SK-N-SH treated with all-trans-retinoic acid at 6 μM for 48 hours (cell line): ENCODE data around the gene ARHGEF4.

Experiments
- ATAC-seq: fragments of 200-7000 bp; cut with Tn5 transposase; 3 replicates; pipeline ENCODE4 v1.9.1; 2020; ENCODE audit warnings: mild to moderate bottlenecking, moderate library complexity
- ARNTL ChIP-seq: fragments of 450-650 bp; formaldehyde crosslinking; IDR thresholded peaks from 2 replicates; pipeline ENCODE4 v1.5.0; 2020; ENCODE audit warnings: low read depth, mild to moderate bottlenecking, moderate library complexity, borderline replicate concordance
- CSDC2 ChIP-seq: fragments of 250-450 bp; sonication (Bioruptor Pico); IDR thresholded peaks from 2 replicates; pipeline ENCODE4 v1.5.0; 2020; ENCODE audit warnings: mild to moderate bottlenecking, moderate library complexity
- GLIS3 ChIP-seq: fragments of 250-450 bp; sonication (Bioruptor Pico); IDR thresholded peaks from 2 replicates; pipeline ENCODE4 v1.5.0; 2020; ENCODE audit warnings: mild to moderate bottlenecking, moderate library complexity
- ISL1 ChIP-seq: fragments of 250-450 bp; sonication (Bioruptor Pico); IDR thresholded peaks from 2 replicates; pipeline ENCODE4 v2.1.2; 2022; ENCODE audit warnings: mild to moderate bottlenecking, moderate library complexity
- OSR1 ChIP-seq: fragments of 250-450 bp; sonication (Bioruptor Pico); IDR thresholded peaks from 2 replicates; pipeline ENCODE4 v1.8.0; 2022; ENCODE audit warnings: moderate library complexity, mild to moderate bottlenecking, inconsistent platforms
- RARB ChIP-seq: fragments of 250-450 bp; sonication (Bioruptor Pico); IDR thresholded peaks from 2 replicates; pipeline ENCODE4 v1.8.0; 2021; ENCODE audit warnings: mild to moderate bottlenecking, moderate library complexity
- SNAI2 ChIP-seq: fragments of 250-450 bp; sonication (Bioruptor Pico); IDR thresholded peaks from 2 replicates; pipeline ENCODE4 v1.5.0; 2020; ENCODE audit warnings: mild to moderate bottlenecking, moderate library complexity
- TCF4 ChIP-seq: fragments of 250-450 bp; sonication (Bioruptor Pico); IDR thresholded peaks from 2 replicates; pipeline ENCODE4 v1.8.0; 2021; ENCODE audit warnings: mild to moderate bottlenecking, moderate library complexity, borderline replicate concordance
- TOX ChIP-seq: fragments of 250-450 bp; sonication (Bioruptor Pico); IDR thresholded peaks from 2 replicates; pipeline ENCODE4 v1.8.0; 2021; ENCODE audit warnings: mild to moderate bottlenecking, moderate library complexity, borderline replicate concordance
- ZC3H10 ChIP-seq: fragments of 250-450 bp; sonication (Bioruptor Pico); IDR thresholded peaks from 2 replicates; pipeline ENCODE4 v1.5.1; 2021; ENCODE audit warnings: mild to moderate bottlenecking, moderate library complexity
- ZFP3 ChIP-seq: fragments of 250-450 bp; sonication (Bioruptor Pico); IDR thresholded peaks from 2 replicates; pipeline ENCODE4 v1.5.0; 2020; ENCODE audit warnings: mild to moderate bottlenecking, moderate library complexity
- ZFP30 ChIP-seq: fragments of 450-650 bp; formaldehyde crosslinking; IDR thresholded peaks from 2 replicates; pipeline ENCODE4 v1.5.0; 2022; ENCODE audit warnings: mild to moderate bottlenecking, moderate library complexity
- ZNF565 ChIP-seq: fragments of 450-650 bp; formaldehyde crosslinking; conservative IDR thresholded peaks from 2 replicates; pipeline ENCODE4 v1.5.0; 2020; ENCODE audit warnings: low read depth, mild to moderate bottlenecking, moderate library complexity
- ZNF70 ChIP-seq: fragments of 450-650 bp; formaldehyde crosslinking; IDR thresholded peaks from 2 replicates; pipeline ENCODE4 v1.5.0; 2020; ENCODE audit warnings: mild to moderate bottlenecking, moderate library complexity
- ZNF8 ChIP-seq: fragments of 450-650 bp; formaldehyde crosslinking; IDR thresholded peaks from 2 replicates; pipeline ENCODE4 v1.5.0; 2020; ENCODE audit warnings: mild to moderate bottlenecking, moderate library complexity
- TF ChIP-seq, protein P1 (sequence below): fragments of 250-450 bp; sonication (Bioruptor Pico); IDR thresholded peaks from 2 replicates; pipeline ENCODE4 v1.8.0; 2021; ENCODE audit warnings: low read depth, mild to moderate bottlenecking, moderate library complexity, borderline replicate concordance
- TF ChIP-seq, protein P2 (sequence below): fragments of 250-450 bp; sonication (Bioruptor Pico); IDR thresholded peaks from 2 replicates; pipeline ENCODE4 v1.8.0; 2020; ENCODE audit warnings: mild to moderate bottlenecking, moderate library complexity, borderline replicate concordance
- TF ChIP-seq, protein P3 (sequence below): fragments of 250-450 bp; sonication (Bioruptor Pico); IDR thresholded peaks from 2 replicates; pipeline ENCODE4 v1.5.0; 2020; ENCODE audit warnings: mild to moderate bottlenecking, moderate library complexity
- TF ChIP-seq, protein P4 (sequence below): fragments of 250-450 bp; sonication (Bioruptor Pico); IDR thresholded peaks from 2 replicates; pipeline ENCODE4 v1.5.1; 2020; ENCODE audit warnings: low read depth, mild to moderate bottlenecking, moderate library complexity

Gene ARHGEF4

DNA sequence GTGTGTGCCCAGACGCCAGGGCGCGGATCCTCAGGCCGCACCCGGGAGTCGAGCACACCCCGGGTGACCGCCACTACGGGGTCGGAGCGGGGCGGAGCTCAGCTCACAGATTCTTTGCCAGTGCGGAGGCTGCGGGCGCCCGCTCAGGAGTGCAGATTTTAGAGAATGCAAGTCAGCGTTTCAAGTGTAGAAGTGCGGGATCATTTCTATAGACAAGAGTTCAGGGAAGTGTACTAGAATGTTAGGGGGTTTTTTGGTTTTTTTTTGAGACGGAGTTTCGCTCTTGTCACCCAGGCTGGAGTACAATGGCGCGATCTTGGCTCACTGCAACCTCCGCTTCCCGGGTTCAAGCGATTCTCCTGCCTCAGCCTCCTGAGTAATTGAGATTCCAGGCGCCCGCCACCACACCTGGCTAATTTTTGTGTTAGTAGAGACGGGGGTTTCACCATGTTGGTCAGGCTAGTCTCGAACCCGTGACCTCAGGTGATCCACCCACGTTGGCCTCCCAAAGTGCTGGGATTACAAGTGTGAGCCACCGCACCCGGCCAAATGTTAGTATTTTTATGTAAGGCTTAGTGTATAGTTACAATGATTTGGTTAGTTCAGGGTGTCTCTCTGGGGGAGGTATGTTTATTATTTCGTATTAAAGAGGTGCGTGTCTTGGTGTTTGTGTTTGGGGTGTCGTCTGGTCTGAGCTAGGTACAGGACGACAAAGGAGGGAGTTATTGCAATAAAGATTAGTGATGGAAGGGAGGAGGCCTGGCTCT is 257.2 kb downstream of the ARHGEF4 start:
- ATAC-seq, result peak; percentile 87
- TF ChIP-seq, protein P1, sequence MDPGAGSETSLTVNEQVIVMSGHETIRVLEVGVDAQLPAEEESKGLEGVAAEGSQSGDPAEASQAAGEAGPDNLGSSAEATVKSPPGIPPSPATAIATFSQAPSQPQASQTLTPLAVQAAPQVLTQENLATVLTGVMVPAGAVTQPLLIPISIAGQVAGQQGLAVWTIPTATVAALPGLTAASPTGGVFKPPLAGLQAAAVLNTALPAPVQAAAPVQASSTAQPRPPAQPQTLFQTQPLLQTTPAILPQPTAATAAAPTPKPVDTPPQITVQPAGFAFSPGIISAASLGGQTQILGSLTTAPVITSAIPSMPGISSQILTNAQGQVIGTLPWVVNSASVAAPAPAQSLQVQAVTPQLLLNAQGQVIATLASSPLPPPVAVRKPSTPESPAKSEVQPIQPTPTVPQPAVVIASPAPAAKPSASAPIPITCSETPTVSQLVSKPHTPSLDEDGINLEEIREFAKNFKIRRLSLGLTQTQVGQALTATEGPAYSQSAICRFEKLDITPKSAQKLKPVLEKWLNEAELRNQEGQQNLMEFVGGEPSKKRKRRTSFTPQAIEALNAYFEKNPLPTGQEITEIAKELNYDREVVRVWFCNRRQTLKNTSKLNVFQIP (CRISPR knock-in tag), result no peak
- TF ChIP-seq ISL1 (CRISPR knock-in tag) (no peak), GLIS3 (CRISPR knock-in tag) (no peak), ZNF70 (CRISPR knock-in tag) (no peak), ZNF8 (no peak), SNAI2 (no peak), CSDC2 (CRISPR knock-in tag) (no peak), TOX (no peak), ZFP3 (CRISPR knock-in tag) (no peak), ZFP30 (no peak), ARNTL (CRISPR knock-in tag) (no peak), ZC3H10 (CRISPR knock-in tag) (no peak), RARB (no peak), TCF4 (no peak), ZNF565 (no peak), OSR1 (CRISPR knock-in tag) (no peak)
- TF ChIP-seq, protein P2, sequence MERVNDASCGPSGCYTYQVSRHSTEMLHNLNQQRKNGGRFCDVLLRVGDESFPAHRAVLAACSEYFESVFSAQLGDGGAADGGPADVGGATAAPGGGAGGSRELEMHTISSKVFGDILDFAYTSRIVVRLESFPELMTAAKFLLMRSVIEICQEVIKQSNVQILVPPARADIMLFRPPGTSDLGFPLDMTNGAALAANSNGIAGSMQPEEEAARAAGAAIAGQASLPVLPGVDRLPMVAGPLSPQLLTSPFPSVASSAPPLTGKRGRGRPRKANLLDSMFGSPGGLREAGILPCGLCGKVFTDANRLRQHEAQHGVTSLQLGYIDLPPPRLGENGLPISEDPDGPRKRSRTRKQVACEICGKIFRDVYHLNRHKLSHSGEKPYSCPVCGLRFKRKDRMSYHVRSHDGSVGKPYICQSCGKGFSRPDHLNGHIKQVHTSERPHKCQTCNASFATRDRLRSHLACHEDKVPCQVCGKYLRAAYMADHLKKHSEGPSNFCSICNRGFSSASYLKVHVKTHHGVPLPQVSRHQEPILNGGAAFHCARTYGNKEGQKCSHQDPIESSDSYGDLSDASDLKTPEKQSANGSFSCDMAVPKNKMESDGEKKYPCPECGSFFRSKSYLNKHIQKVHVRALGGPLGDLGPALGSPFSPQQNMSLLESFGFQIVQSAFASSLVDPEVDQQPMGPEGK (CRISPR knock-in tag), result no peak
- TF ChIP-seq, protein P3, sequence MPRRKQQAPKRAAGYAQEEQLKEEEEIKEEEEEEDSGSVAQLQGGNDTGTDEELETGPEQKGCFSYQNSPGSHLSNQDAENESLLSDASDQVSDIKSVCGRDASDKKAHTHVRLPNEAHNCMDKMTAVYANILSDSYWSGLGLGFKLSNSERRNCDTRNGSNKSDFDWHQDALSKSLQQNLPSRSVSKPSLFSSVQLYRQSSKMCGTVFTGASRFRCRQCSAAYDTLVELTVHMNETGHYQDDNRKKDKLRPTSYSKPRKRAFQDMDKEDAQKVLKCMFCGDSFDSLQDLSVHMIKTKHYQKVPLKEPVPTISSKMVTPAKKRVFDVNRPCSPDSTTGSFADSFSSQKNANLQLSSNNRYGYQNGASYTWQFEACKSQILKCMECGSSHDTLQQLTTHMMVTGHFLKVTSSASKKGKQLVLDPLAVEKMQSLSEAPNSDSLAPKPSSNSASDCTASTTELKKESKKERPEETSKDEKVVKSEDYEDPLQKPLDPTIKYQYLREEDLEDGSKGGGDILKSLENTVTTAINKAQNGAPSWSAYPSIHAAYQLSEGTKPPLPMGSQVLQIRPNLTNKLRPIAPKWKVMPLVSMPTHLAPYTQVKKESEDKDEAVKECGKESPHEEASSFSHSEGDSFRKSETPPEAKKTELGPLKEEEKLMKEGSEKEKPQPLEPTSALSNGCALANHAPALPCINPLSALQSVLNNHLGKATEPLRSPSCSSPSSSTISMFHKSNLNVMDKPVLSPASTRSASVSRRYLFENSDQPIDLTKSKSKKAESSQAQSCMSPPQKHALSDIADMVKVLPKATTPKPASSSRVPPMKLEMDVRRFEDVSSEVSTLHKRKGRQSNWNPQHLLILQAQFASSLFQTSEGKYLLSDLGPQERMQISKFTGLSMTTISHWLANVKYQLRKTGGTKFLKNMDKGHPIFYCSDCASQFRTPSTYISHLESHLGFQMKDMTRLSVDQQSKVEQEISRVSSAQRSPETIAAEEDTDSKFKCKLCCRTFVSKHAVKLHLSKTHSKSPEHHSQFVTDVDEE (CRISPR knock-in tag), result no peak

DNA sequence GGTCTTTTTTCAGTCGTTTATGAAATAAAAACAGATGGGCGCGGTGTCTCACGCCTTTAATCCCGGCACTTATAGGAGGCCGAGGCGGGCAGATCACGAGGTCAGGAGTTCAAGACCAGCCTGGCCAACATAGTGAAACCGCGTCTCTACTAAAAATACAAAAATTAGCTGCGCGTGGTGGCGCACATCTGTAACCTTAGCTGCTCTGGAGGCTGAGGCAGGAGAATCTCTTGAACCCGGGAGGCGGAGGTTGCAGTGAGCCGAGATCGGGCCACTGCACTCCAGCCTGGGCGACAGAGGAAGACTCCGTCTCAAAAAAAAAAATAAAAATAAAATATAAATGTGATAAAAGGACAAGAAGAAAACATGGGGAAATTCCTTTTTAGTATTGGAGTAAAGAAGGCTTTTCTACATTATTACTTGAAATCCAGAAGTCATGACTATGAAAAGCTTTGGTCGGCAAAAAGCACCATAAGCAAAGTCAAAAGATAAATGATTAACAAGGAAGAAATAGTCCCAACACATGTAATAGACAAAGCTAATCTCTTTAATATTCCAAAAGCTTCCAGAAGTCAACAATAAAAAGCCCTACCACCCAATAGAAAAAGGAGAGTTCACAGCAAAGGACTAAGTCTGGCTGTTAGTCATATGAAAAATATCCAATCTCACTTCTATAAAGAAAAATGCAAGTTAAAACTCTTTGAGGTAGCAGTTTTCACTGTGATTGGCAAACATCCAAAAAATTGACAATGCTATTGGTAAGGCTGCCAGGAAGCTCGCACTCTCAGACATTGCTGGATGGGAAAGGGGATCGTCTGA is 258.0 kb downstream of the ARHGEF4 start:
- TF ChIP-seq, protein P4, sequence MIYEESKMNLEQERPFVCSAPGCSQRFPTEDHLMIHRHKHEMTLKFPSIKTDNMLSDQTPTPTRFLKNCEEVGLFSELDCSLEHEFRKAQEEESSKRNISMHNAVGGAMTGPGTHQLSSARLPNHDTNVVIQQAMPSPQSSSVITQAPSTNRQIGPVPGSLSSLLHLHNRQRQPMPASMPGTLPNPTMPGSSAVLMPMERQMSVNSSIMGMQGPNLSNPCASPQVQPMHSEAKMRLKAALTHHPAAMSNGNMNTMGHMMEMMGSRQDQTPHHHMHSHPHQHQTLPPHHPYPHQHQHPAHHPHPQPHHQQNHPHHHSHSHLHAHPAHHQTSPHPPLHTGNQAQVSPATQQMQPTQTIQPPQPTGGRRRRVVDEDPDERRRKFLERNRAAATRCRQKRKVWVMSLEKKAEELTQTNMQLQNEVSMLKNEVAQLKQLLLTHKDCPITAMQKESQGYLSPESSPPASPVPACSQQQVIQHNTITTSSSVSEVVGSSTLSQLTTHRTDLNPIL (CRISPR knock-in tag), result no peak
- TF ChIP-seq ARNTL (CRISPR knock-in tag) (no peak), SNAI2 (no peak)
- no peak for ATAC-seq
